Osteocyte (in vitro differentiated cells): ENCODE measurements around the gene UGCG. TPM values are rescaled to one million over a fixed set of nuclear protein-coding genes. Genes with fewer than 3 reads are reported as not detected.

Experiments
- DNase-seq: peaks from one replicate; pipeline ENCODE4 v3.0.0; 2021; ENCODE audit warnings: mixed read lengths; ENCODE audit not compliant: unreplicated experiment; ENCODE audit errors: extremely low spot score
- H3K27ac Mint-ChIP-seq: one replicate; pipeline ENCODE4 v1.8.0; 2021; ENCODE audit warnings: mild to moderate bottlenecking, mixed read lengths; ENCODE audit not compliant: unreplicated experiment
- H3K27me3 Mint-ChIP-seq: one replicate; pipeline ENCODE4 v1.8.0; 2021; ENCODE audit warnings: mixed read lengths; ENCODE audit not compliant: unreplicated experiment
- H3K36me3 Mint-ChIP-seq: one replicate; pipeline ENCODE4 v1.8.0; 2021; ENCODE audit warnings: mixed read lengths; ENCODE audit not compliant: unreplicated experiment
- H3K4me1 Mint-ChIP-seq: one replicate; pipeline ENCODE4 v1.8.0; 2021; ENCODE audit warnings: mixed read lengths; ENCODE audit not compliant: unreplicated experiment
- H3K4me3 Mint-ChIP-seq: one replicate; pipeline ENCODE4 v1.8.0; 2021; ENCODE audit warnings: mild to moderate bottlenecking, moderate library complexity, mixed read lengths; ENCODE audit not compliant: unreplicated experiment
- H3K9me3 Mint-ChIP-seq: one replicate; pipeline ENCODE4 v1.8.0; 2021; ENCODE audit warnings: mixed read lengths; ENCODE audit not compliant: unreplicated experiment
- total RNA-seq: library from RNA; stranded (reverse); gene quantifications from 2 replicates; pipeline ENCODE4 v1.2.1, GENCODE V29; 2021
- TF ChIP-seq, protein P1 (sequence below): fragments of 200-600 bp; sonication (generic); IDR thresholded peaks from 2 replicates; pipeline ENCODE4 v1.5.0; 2021; ENCODE audit warnings: antibody characterized with exemption, mild to moderate bottlenecking, moderate library complexity

UGCG gene
- total RNA-seq, 1 donor from 2014 or later: 79.2 TPM

DNA sequence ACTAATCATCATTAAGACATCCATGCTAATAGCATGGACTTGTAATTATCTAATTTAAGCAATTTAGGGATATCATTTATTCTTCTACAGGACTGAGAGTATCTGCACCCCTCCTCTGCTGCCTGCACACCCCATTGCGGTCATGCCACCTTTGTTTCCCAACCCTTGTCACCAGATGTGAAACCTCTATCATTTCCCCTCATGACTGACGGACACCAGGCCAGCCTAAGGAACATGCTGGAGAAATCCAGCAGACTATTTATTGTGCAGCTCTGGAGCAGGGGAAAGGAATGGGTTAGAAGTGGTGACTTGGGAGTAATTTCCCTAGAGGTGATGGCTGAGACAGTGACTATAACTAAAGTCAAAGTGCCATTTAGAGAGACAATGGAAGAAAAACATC lies 40.7 kb downstream of the UGCG start:
- H3K4me1 Mint-ChIP-seq: peaks cover 51% of the 10 kb centered on the region
- TF ChIP-seq, protein P1, sequence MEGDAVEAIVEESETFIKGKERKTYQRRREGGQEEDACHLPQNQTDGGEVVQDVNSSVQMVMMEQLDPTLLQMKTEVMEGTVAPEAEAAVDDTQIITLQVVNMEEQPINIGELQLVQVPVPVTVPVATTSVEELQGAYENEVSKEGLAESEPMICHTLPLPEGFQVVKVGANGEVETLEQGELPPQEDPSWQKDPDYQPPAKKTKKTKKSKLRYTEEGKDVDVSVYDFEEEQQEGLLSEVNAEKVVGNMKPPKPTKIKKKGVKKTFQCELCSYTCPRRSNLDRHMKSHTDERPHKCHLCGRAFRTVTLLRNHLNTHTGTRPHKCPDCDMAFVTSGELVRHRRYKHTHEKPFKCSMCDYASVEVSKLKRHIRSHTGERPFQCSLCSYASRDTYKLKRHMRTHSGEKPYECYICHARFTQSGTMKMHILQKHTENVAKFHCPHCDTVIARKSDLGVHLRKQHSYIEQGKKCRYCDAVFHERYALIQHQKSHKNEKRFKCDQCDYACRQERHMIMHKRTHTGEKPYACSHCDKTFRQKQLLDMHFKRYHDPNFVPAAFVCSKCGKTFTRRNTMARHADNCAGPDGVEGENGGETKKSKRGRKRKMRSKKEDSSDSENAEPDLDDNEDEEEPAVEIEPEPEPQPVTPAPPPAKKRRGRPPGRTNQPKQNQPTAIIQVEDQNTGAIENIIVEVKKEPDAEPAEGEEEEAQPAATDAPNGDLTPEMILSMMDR: no peak
- H3K27me3 Mint-ChIP-seq: no peaks in the 10 kb centered on the region
- H3K4me3 Mint-ChIP-seq: no peak overlapping the region
- peaks cover 53% of the 10 kb centered on the region for H3K36me3 Mint-ChIP-seq
- H3K9me3 Mint-ChIP-seq: no peaks in the 10 kb centered on the region
- no peak overlapping the region for H3K27ac Mint-ChIP-seq
- no peak for DNase-seq

- TF ChIP-seq, protein P1: no peak
- peak overlapping the region; percentile 56 for H3K27ac Mint-ChIP-seq
- H3K4me1 Mint-ChIP-seq: peaks cover 55% of the 10 kb centered on the region
- no peaks in the 10 kb centered on the region for H3K27me3 Mint-ChIP-seq
- H3K4me3 Mint-ChIP-seq: no peak overlapping the region
- H3K36me3 Mint-ChIP-seq: peaks cover 49% of the 10 kb centered on the region
- no peaks in the 10 kb centered on the region for H3K9me3 Mint-ChIP-seq
- DNase-seq: no peak
Observed at GRCh38 chr9:111937781-111938426, 41.3 kb downstream of the UGCG start.

- DNase-seq: no peak
- Mint-ChIP-seq H3K27me3 (no peaks in the 10 kb centered on the region), H3K36me3 (peaks cover 46% of the 10 kb centered on the region), H3K4me3 (no peak overlapping the region), H3K27ac (peak overlapping the region; percentile 19), H3K4me1 (peaks cover 54% of the 10 kb centered on the region), H3K9me3 (no peaks in the 10 kb centered on the region)
- TF ChIP-seq, protein P1: no peak
Observed at GRCh38 chr9:111938427-111938800, 41.8 kb downstream of the UGCG start.

- peaks cover 36% of the 10 kb centered on the region for H3K36me3 Mint-ChIP-seq
- no peaks in the 10 kb centered on the region for H3K9me3 Mint-ChIP-seq
- H3K4me3 Mint-ChIP-seq: no peak overlapping the region
- H3K4me1 Mint-ChIP-seq: peaks cover 45% of the 10 kb centered on the region
- peak overlapping the region; percentile 19 for H3K27ac Mint-ChIP-seq
- DNase-seq: no peak
- H3K27me3 Mint-ChIP-seq: no peaks in the 10 kb centered on the region
- TF ChIP-seq, protein P1: no peak
Observed at GRCh38 chr9:111939322-111939721, 42.7 kb downstream of the UGCG start.

DNA sequence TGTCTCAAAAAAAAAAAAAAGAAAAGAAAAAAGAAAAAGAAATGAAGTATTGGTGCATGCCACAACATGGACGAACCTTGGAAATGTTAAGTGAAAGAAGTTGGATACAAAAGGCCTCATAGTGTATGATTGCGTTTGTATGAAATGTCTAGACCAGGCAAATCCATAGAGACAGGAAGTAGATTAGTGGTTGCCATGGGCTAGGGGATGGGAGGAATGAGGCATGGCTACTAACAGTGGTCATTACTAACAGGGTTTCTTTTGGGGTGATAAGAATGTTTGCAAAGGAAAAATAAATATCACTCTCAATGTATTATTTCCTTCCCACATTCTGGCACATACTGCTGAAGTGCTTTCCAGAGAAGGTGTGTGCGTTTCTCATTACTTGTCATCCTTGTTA lies 44.1 kb downstream of the UGCG start:
- Mint-ChIP-seq H3K36me3 (peaks cover 25% of the 10 kb centered on the region), H3K4me3 (no peak overlapping the region), H3K4me1 (peaks cover 43% of the 10 kb centered on the region), H3K27ac (peak overlapping the region; percentile 57), H3K27me3 (no peaks in the 10 kb centered on the region), H3K9me3 (no peaks in the 10 kb centered on the region)
- no peak for DNase-seq
- TF ChIP-seq, protein P1: no peak
